Upper lobe of left lung (tissue), 6 donors: Measurements from ENCODE around the gene WNT16. TPM values are rescaled to one million over a fixed set of nuclear protein-coding genes. Genes with fewer than 3 reads are reported as not detected.

Experiments
- ATAC-seq, 2 donors: fragments of 200-7000 bp; cut with Tn5 transposase; one replicate each; pipeline ENCODE4 v1.9.1; 2022; ENCODE audit warnings: mild to moderate bottlenecking in 2 of 2, moderate library complexity in 2 of 2; ENCODE audit not compliant: low FRiP score in 2 of 2
- DNase-seq, 2 donors: peaks; one replicate each; pipeline ENCODE4 v3.0.0-alpha.2; 2019 to 2020
- H3K27ac ChIP-seq, 4 donors: fragments of 200-600 bp; sonication (generic); one replicate each; pipeline ENCODE4 v1.5.1; 2016 to 2019
- H3K27me3 ChIP-seq, 4 donors: fragments of 200-600 bp; sonication (generic); one replicate each; pipeline ENCODE4 v1.5.1; 2017 to 2019
- H3K36me3 ChIP-seq, 4 donors: fragments of 200-600 bp; sonication (generic); one replicate each; pipeline ENCODE4 v1.5.1; 2016 to 2019
- H3K4me1 ChIP-seq, 4 donors: fragments of 200-600 bp; sonication (generic); one replicate each; pipeline ENCODE4 v1.5.1; 2018 to 2019
- H3K4me3 ChIP-seq, 4 donors: fragments of 200-600 bp; sonication (generic); one replicate each; pipeline ENCODE4 v1.5.1; 2017 to 2019; ENCODE audit warnings: mild to moderate bottlenecking in 2 of 4, moderate library complexity in 1 of 4
- H3K9me3 ChIP-seq, 4 donors: fragments of 200-600 bp; sonication (generic); one replicate each; pipeline ENCODE4 v1.5.1; 2018 to 2019
- EP300 ChIP-seq, 4 donors: sonication (generic); formaldehyde crosslinking; IDR thresholded peaks; one replicate each; pipeline ENCODE4 v1.5.1; 2017; ENCODE audit warnings: antibody characterized with exemption in 4 of 4, control low read depth in 2 of 4
- POLR2A ChIP-seq, 4 donors: fragments of 450-650 bp; IDR thresholded peaks; one replicate each; pipeline ENCODE4 v1.5.1; 2016 to 2017; ENCODE audit warnings: antibody characterized with exemption in 4 of 4, mild to moderate bottlenecking in 2 of 4
- POLR2AphosphoS5 ChIP-seq, 2 donors: sonication (generic); formaldehyde crosslinking; IDR thresholded peaks; one replicate each; pipeline ENCODE4 v1.5.1; 2017; ENCODE audit warnings: antibody characterized with exemption in 2 of 2
- WGBS, 2 donors: methylation state at CpG; one replicate each; pipeline ENCODE4 v1.1.5; 2017 to 2018; 5-methylcytosine and 5-hydroxymethylcytosine counted together
- total RNA-seq, 6 donors: library from RNA; depleted of rRNA in 4 of 6; stranded (reverse); fragments of >200 nt in 4 of 6; gene quantifications; one replicate each; pipeline versions ENCODE4 v1.1.0 to v1.2.1, GENCODE V29; 2016 to 2021
- TF ChIP-seq, protein P1 (sequence below), 6 experiments: fragments of 450-650 bp in 4 of 6; fragments of 200-600 bp in 2 of 6; sonication (generic) in 2 of 6; IDR thresholded peaks; one replicate each; pipeline ENCODE4 v1.5.1; 2016 to 2019; ENCODE audit warnings: antibody characterized with exemption in 6 of 6
- donor health status: DM: no; HTN: no; CAD: no; lungs with moderate emphysema.
- donor health status: DM: no; HTN: yes; CAD: no; lungs with severe emphysema.

WNT16 gene
- total RNA-seq, 6 donors from 2014 or later, result not detected

DNA sequence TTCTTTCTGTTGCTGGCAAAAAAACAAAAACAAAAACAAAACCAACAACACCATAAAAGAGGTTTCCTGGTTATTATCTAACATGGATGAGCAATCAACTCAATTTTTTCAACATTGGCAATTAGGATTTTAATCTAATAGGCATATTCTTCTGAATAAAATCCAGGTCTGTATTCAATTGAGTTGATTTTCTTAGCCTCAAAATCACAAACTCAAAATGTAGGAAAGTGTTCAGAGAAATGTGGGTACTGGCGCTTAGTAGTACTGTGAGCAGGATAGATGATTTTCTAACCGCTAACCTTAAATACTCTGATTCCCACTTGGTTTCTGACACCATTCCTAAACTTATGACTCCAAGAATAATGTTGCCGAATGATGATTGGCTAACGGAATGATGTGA, 5.6 kb downstream of the WNT16 start:
- TF ChIP-seq POLR2A (IDR thresholded peaks at IDR 0.05) (no peak), EP300 (IDR thresholded peaks at IDR 0.05) (no peak), POLR2AphosphoS5 (IDR thresholded peaks at IDR 0.05) (no peak)
- TF ChIP-seq, protein P1, sequence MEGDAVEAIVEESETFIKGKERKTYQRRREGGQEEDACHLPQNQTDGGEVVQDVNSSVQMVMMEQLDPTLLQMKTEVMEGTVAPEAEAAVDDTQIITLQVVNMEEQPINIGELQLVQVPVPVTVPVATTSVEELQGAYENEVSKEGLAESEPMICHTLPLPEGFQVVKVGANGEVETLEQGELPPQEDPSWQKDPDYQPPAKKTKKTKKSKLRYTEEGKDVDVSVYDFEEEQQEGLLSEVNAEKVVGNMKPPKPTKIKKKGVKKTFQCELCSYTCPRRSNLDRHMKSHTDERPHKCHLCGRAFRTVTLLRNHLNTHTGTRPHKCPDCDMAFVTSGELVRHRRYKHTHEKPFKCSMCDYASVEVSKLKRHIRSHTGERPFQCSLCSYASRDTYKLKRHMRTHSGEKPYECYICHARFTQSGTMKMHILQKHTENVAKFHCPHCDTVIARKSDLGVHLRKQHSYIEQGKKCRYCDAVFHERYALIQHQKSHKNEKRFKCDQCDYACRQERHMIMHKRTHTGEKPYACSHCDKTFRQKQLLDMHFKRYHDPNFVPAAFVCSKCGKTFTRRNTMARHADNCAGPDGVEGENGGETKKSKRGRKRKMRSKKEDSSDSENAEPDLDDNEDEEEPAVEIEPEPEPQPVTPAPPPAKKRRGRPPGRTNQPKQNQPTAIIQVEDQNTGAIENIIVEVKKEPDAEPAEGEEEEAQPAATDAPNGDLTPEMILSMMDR (IDR thresholded peaks at IDR 0.05), result no peak
- Histone ChIP-seq H3K27me3 (peaks cover 0 to 14% (median 10%) of the 10 kb centered on the region in 4 donors), H3K36me3 (no peaks in the 10 kb centered on the region), H3K9me3 (no peaks in the 10 kb centered on the region), H3K4me1 (peaks cover 10 to 14% (median 13%) of the 10 kb centered on the region in 4 donors), H3K27ac (no peak overlapping the region), H3K4me3 (no peak overlapping the region)
- ATAC-seq, result no peak
- WGBS, 2 donors, result 95 to 98% methylated on average over 4 of the region's 4 CpGs
- DNase-seq, result no peak

DNA sequence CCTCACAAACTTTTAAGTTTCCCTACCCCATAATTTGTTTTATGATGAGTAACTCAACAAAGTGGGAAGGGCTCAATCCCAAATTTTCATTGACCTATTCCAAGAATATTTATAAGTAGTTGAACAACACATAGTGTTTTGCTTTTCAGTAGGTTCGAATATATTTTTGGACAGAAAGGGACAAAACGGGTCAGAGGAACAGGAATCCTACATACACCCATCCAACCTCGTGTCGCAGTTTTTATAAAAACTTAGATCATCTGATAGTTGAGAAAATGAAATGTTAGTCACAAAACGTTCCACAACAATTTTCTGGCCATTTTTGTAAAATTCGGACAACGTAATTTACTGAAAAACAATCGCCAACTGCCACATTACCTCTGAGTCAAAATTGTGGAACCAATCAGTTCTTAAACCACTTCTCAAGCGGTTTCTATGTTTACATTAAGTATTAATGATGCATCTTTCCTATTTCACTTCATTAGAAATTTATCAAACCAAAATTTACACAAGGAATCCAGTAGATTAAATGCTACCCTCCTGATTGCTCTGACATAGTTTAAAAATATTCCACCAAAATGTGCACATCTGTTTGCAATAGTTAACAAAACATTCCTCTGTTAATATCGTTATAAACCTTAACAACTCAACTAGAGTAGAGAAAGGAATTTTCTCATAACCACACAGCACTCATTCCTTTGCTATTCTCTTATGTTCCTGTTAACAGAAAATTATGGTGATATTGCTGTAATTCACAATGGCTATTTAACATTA, 6.3 kb downstream of the WNT16 start:
- peaks cover 3 to 7% (median 6%) of the 10 kb centered on the region in 4 donors for H3K4me1 ChIP-seq
- H3K27ac ChIP-seq, result no peak overlapping the region
- ATAC-seq (no peak), DNase-seq (no peak)
- no peak overlapping the region for H3K4me3 ChIP-seq
- H3K9me3 ChIP-seq, result no peaks in the 10 kb centered on the region
- no peaks in the 10 kb centered on the region for H3K36me3 ChIP-seq
- TF ChIP-seq POLR2A (IDR thresholded peaks at IDR 0.05) (no peak), POLR2AphosphoS5 (IDR thresholded peaks at IDR 0.05) (no peak), EP300 (IDR thresholded peaks at IDR 0.05) (no peak)
- TF ChIP-seq, protein P1 (IDR thresholded peaks at IDR 0.05), result no peak
- peaks cover 0 to 7% (median 5%) of the 10 kb centered on the region in 4 donors for H3K27me3 ChIP-seq
- 75 to 87% methylated on average over 10 of the region's 10 CpGs for WGBS, 2 donors

- TF ChIP-seq, protein P1 (IDR thresholded peaks at IDR 0.05), result no peak
- TF ChIP-seq POLR2A (IDR thresholded peaks at IDR 0.05), result no peak
- no peak for TF ChIP-seq EP300 (IDR thresholded peaks at IDR 0.05)
- no peak for TF ChIP-seq POLR2AphosphoS5 (IDR thresholded peaks at IDR 0.05)
- no peaks in the 10 kb centered on the region for H3K9me3 ChIP-seq
- WGBS, 2 donors, result 62 to 81% methylated on average over 3 of the region's 3 CpGs
- no peaks in the 10 kb centered on the region for H3K36me3 ChIP-seq
- no peak overlapping the region for H3K4me3 ChIP-seq
- ATAC-seq (no peak), DNase-seq (no peak)
- H3K27me3 ChIP-seq, result peaks cover 0 to 2% (median 0%) of the 10 kb centered on the region in 4 donors
- no peak overlapping the region for H3K27ac ChIP-seq
- no peaks in the 10 kb centered on the region for H3K4me1 ChIP-seq
Observed at GRCh38 chr7:121336579-121336978, 7.8 kb downstream of the WNT16 start.

GRCh38 chr7:121337398-121337797, 8.6 kb downstream of the WNT16 start:
- Histone ChIP-seq H3K27me3 (no peaks in the 10 kb centered on the region), H3K9me3 (no peaks in the 10 kb centered on the region)

More at GRCh38 chr7:121337398-121337797, 8.6 kb downstream of the WNT16 start:
- Histone ChIP-seq H3K27ac (no peak overlapping the region), H3K4me1 (no peaks in the 10 kb centered on the region), H3K4me3 (no peak overlapping the region), H3K36me3 (no peaks in the 10 kb centered on the region)
- ATAC-seq (no peak), DNase-seq (no peak)
- TF ChIP-seq POLR2A (IDR thresholded peaks at IDR 0.05), result no peak
- TF ChIP-seq, protein P1 (IDR thresholded peaks at IDR 0.05), result no peak
- no peak for TF ChIP-seq POLR2AphosphoS5 (IDR thresholded peaks at IDR 0.05)
- WGBS, 2 donors, result 8 to 14% methylated on average over 3 of the region's 3 CpGs
